HL-60 (cell line): ENCODE data around the gene CFLAR.
A peak's percentile ranks its signal among the peaks of the same experiment; 100 is the strongest.
"Not testable (repeated sequence)": the region's sequence is repeated elsewhere in the genome, so short reads cannot be mapped to it uniquely, and the experiment has no call there.

Experiments used
- DNase-seq, 2 experiments: peaks; one replicate each; pipeline ENCODE4 v3.0.0-alpha.2; 2010 to 2020; ENCODE audit warnings: low read depth in 1 of 2, low spot score in 1 of 2
- H3K27ac ChIP-seq: fragments of 250-450 bp; sonication (Bioruptor Pico); replicated peaks from 2 replicates; pipeline ENCODE4 v1.5.1; 2020; ENCODE audit warnings: mild to moderate bottlenecking, moderate library complexity
- H3K27me3 ChIP-seq: fragments of 250-450 bp; sonication (Bioruptor Pico); 2 replicates; pipeline ENCODE4 v1.5.1; 2021; ENCODE audit warnings: mild to moderate bottlenecking, moderate library complexity; ENCODE audit not compliant: insufficient read depth, poor library complexity, severe bottlenecking
- H3K4me3 ChIP-seq: replicated peaks from 2 replicates; pipeline ENCODE4 v1.5.1; 2011; ENCODE audit warnings: mild to moderate bottlenecking, control low read depth, low read length; ENCODE audit not compliant: insufficient read depth
- GABPA ChIP-seq: IDR thresholded peaks from 2 replicates; pipeline ENCODE4 v1.6.1; 2012; ENCODE audit warnings: low read depth
- POLR2AphosphoS5 ChIP-seq: IDR thresholded peaks from 2 replicates; pipeline ENCODE4 v1.6.1; 2012; ENCODE audit warnings: low read depth
- SPI1 ChIP-seq: IDR thresholded peaks from 2 replicates; pipeline ENCODE4 v1.6.1; 2012; ENCODE audit warnings: low read depth, mild to moderate bottlenecking, borderline replicate concordance
- TF ChIP-seq, protein P1 (sequence below): IDR thresholded peaks from 2 replicates; pipeline ENCODE4 v1.6.1; 2012; ENCODE audit warnings: low read depth; ENCODE audit not compliant: insufficient replicate concordance
- TF ChIP-seq, protein P2 (sequence below): IDR thresholded peaks from one replicate; pipeline ENCODE4 v1.5.1; 2011; ENCODE audit warnings: low read length, control low read depth, inconsistent platforms; ENCODE audit not compliant: insufficient read depth

Gene CFLAR

DNA sequence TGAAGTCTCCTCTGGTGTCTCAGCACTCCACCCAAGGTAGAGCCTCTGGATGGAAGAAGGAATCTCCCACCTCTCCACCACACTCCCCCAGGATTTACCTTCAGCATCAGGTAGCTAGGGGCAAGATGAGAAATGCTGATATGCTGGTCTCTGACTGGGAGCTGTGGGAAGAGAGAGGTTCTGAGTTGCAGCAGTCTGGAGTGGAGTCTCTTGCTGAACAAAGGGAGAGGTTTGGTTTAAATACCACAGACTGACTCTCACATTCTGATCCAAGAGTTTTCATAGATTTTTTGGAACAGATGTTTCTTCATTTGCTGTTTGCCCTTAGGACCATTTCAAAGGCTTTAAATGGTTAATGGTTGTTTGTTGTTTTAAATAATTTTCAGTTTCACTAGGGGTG lies 1.1 kb upstream of the CFLAR start:
- H3K27ac ChIP-seq = peak overlapping the region; percentile 98
- no peak overlapping the region for H3K4me3 ChIP-seq
- TF ChIP-seq, protein P1, sequence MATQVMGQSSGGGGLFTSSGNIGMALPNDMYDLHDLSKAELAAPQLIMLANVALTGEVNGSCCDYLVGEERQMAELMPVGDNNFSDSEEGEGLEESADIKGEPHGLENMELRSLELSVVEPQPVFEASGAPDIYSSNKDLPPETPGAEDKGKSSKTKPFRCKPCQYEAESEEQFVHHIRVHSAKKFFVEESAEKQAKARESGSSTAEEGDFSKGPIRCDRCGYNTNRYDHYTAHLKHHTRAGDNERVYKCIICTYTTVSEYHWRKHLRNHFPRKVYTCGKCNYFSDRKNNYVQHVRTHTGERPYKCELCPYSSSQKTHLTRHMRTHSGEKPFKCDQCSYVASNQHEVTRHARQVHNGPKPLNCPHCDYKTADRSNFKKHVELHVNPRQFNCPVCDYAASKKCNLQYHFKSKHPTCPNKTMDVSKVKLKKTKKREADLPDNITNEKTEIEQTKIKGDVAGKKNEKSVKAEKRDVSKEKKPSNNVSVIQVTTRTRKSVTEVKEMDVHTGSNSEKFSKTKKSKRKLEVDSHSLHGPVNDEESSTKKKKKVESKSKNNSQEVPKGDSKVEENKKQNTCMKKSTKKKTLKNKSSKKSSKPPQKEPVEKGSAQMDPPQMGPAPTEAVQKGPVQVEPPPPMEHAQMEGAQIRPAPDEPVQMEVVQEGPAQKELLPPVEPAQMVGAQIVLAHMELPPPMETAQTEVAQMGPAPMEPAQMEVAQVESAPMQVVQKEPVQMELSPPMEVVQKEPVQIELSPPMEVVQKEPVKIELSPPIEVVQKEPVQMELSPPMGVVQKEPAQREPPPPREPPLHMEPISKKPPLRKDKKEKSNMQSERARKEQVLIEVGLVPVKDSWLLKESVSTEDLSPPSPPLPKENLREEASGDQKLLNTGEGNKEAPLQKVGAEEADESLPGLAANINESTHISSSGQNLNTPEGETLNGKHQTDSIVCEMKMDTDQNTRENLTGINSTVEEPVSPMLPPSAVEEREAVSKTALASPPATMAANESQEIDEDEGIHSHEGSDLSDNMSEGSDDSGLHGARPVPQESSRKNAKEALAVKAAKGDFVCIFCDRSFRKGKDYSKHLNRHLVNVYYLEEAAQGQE = no peak
- no peak for TF ChIP-seq SPI1

DNA sequence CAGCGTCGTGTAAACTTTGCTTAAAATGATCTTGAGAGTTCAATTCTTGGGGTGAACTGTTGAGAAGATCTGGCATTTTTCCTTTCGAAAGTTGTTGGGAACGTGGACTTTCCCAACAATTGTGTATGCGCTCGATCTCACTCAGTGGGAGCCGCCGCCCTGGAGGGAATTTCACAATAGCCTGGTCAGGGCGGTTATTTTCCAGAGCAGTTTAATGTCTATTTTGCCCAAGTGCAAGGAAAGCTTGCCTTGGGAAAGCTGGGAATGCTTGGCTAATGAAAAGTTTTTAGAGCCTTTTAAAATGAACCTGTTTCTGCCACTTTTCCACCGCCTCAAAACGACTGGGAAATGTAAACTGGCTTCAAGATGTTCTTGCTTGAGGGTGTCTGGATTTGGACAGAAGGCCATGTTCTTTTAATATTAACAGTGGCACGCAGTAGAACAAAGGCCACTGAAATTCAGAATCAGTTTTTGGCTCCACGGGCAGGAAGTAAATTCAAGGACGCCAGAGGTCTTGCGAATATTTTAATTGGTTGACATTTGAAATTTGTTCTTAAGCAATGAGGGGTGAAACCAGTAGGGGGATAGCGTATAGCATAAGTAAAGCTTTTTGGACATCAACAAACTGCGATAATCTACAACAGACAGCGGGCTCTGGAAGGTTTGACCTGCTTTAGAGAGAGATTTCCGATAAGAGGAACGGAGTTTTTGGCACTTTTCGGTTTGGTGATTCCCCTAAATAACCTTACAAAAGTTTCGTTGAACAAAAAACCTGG lies 1.2 kb downstream of the CFLAR start:
- no peaks in the 10 kb centered on the region for H3K27me3 ChIP-seq
- DNase-seq = peak; percentile 65 to 72
- peak overlapping the region; percentile 98 for H3K27ac ChIP-seq
- H3K4me3 ChIP-seq = peak overlapping the region; percentile 85
- TF ChIP-seq GABPA (no peak), SPI1 (no peak), POLR2AphosphoS5 (no peak)
- TF ChIP-seq, protein P1 = no peak
- TF ChIP-seq, protein P2, sequence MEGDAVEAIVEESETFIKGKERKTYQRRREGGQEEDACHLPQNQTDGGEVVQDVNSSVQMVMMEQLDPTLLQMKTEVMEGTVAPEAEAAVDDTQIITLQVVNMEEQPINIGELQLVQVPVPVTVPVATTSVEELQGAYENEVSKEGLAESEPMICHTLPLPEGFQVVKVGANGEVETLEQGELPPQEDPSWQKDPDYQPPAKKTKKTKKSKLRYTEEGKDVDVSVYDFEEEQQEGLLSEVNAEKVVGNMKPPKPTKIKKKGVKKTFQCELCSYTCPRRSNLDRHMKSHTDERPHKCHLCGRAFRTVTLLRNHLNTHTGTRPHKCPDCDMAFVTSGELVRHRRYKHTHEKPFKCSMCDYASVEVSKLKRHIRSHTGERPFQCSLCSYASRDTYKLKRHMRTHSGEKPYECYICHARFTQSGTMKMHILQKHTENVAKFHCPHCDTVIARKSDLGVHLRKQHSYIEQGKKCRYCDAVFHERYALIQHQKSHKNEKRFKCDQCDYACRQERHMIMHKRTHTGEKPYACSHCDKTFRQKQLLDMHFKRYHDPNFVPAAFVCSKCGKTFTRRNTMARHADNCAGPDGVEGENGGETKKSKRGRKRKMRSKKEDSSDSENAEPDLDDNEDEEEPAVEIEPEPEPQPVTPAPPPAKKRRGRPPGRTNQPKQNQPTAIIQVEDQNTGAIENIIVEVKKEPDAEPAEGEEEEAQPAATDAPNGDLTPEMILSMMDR = no peak

More for the DNA sequence above, 1.1 kb upstream of the CFLAR start:
- no peak for DNase-seq
- H3K27me3 ChIP-seq = no peaks in the 10 kb centered on the region

DNA sequence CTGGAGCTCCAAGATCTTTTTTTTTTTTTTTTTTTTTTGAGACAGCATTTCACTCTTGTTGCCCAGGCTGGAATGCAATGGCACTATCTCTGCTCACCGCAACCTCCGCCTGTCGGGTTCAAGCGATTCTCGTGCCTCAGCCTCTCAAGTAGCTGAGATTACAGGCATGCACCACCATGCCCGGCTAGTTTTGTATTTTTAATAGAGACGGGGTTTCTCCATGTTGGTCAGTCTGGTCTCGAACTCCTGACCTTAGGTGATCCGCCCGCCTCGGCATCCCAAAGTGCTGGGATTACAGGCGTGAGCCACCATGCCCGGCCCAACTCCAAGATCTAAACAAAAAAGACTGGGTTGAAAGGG lies 1.8 kb downstream of the CFLAR start:
- H3K27me3 ChIP-seq = not testable (repeated sequence)
- DNase-seq = peak in 1 of 2 experiments; percentile 36
- Histone ChIP-seq H3K27ac (peak overlapping the region; percentile 98), H3K4me3 (peak overlapping the region; percentile 85)

DNA sequence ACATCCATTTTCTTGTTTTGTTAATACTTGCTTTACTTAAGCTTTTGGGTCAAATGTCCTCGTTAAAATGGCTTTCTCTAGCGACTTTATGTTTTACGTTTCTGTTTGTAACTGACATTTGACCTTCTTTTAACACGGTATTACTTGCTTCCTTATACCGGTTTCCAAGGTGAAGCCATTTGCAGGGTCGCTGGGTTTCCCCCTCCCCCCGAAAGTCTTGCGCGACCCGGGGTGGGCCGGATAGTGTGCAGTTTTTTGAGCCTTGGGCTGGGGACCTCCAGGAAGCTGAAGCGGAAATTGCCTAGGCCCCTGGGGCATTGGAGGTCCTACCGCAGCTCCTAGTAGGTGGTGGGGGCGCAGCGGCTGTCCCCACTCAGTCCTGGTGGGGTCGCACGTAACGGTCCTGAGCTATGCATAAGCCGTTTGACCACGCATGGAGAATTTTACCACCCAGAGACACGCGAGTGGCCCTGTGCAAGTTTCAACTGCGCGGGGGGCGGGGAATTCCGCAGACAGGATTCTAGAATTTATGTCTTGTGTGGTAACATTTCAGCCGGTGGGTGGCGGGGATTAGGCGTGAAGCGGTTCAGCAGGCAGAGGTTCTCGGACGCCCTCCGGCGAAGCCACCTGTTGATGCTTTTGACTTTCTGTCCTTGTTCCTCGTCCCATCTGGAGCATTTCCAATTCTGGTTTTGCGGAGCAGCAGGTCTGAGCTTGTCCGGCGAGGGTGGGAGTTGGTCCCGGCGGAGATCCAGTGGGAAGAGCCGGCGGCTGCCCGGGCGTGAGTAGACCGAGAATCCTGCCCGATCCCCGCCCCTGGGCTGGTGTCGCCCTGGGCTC lies 2.4 kb downstream of the CFLAR start:
- no peaks in the 10 kb centered on the region for H3K27me3 ChIP-seq
- TF ChIP-seq, protein P2 = peak; percentile 25
- TF ChIP-seq SPI1 (no peak), POLR2AphosphoS5 (peak; percentile 69), GABPA (no peak)
- TF ChIP-seq, protein P1 = peak; percentile 16
- H3K27ac ChIP-seq = peak overlapping the region; percentile 98
- DNase-seq = peak; percentile 92 to 95
- H3K4me3 ChIP-seq = peak overlapping the region; percentile 85
